HG02759 (cell line): ENCODE measurements around the gene ZFAND3.

Source experiments
- ATAC-seq: cut with Tn5 transposase; IDR thresholded peaks from one replicate; pipeline ENCODE4 v1.9.1; 2021; ENCODE audit warnings: mild to moderate bottlenecking, moderate library complexity; ENCODE audit not compliant: unreplicated experiment

The ZFAND3 gene

GRCh38 chr6:38192487-38192886 is 373.0 kb downstream of the ZFAND3 start:
- ATAC-seq = no peak

- ATAC-seq = no peak
Measured at GRCh38 chr6:38193051-38193450, 373.5 kb downstream of the ZFAND3 start.

GRCh38 chr6:38193481-38194281 is 374.2 kb downstream of the ZFAND3 start:
- no peak for ATAC-seq

GRCh38 chr6:38194282-38194572 is 374.7 kb downstream of the ZFAND3 start:
- ATAC-seq = no peak

- ATAC-seq = no peak
Measured at GRCh38 chr6:38194589-38194988, 375.1 kb downstream of the ZFAND3 start.

GRCh38 chr6:38195113-38195635 is 375.6 kb downstream of the ZFAND3 start:
- no peak for ATAC-seq

- ATAC-seq = no peak
Measured at GRCh38 chr6:38198219-38198618, 378.7 kb downstream of the ZFAND3 start.
